ENCODE measurements around the gene NDRG3. TPM values are rescaled to one million over a fixed set of nuclear protein-coding genes. Genes with fewer than 3 reads are reported as not detected.

Gene NDRG3
- total RNA-seq, 1 experiment from 2014 or later: 33.6 TPM

DNA sequence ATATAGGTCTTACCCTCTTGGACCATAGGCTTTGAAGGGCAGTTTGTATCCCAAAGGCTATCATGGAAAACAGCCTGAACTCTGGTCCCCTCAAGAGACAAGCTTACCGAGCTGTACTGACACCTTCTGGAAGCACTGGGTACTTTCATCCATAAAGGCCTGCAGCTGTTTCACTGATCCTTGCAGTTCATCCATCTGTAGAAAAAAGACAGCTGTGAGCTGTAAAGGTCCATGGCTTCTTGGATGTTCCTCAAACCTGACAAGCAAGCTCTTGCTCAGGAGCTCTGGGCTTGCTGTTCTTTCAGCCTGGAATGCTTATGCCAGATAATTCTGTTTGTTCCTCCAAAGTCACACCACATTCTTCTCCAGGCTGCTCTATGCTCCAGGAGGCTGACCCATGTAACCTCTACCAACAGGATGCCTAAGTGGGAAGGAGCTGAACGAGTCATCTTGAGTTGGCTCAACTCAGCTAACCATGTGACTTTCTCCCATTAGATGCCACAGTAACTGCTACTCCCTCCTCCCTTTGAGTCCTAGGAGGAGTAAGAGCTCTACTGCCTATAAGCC, 8.8 kb upstream of the NDRG3 start:
- Histone ChIP-seq H3K4me1 (ENCODE audit: low read length) (peaks cover 23% of the 10 kb centered on the region), H4K20me1 (ENCODE audit: insufficient read depth, low read depth, low read length) (no peaks in the 10 kb centered on the region), H3K27me3 (ENCODE audit: low read length) (no peaks in the 10 kb centered on the region), H3K4me2 (ENCODE audit: low read depth, low read length, poor library complexity, severe bottlenecking) (no peak overlapping the region), H3K79me2 (ENCODE audit: low read length) (no peaks in the 10 kb centered on the region), H3K9me3 (ENCODE audit: low read length) (no peaks in the 10 kb centered on the region), H3K9ac (ENCODE audit: low read length) (no peak overlapping the region), H3K4me3 (ENCODE audit: low read length) (no peak overlapping the region), H2AFZ (ENCODE audit: low read length) (no peak overlapping the region), H3K9me2 (replicated peaks; ENCODE audit: insufficient read depth, low read length) (no peaks in the 10 kb centered on the region), H3K36me3 (ENCODE audit: insufficient read depth, low read length) (peaks cover 48% of the 10 kb centered on the region; the same call in 1 of the 2 replicates), H3K27ac (ENCODE audit: low read length) (no peak overlapping the region)
- peak; percentile 78 for DNase-seq

DNA sequence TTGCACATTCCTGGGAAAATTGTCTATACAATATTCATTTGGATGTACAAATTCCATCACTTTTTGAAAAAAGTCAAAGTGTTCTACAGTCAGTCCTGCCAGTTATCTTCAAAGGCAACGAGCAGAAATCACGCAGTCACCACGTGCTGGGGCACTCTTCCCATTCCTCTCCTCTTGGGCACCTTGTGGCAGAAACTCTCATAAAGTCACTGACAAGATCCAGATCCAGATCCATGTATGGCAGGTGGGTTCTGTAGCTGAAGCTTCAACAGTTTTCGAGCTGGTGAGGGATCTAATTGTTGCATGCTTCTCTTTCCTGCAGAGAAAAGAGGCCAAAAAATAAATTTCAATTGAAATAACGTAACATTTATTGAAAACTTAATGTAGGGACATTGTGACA, 6.7 kb upstream of the NDRG3 start:
- no peaks in the 10 kb centered on the region for H3K27me3 ChIP-seq (ENCODE audit: low read length)
- peaks cover 48% of the 10 kb centered on the region; the same call in 1 of the 2 replicates for H3K36me3 ChIP-seq (ENCODE audit: insufficient read depth, low read length)
- no peak for DNase-seq
- no peak overlapping the region for H2AFZ ChIP-seq (ENCODE audit: low read length)
- H3K79me2 ChIP-seq (ENCODE audit: low read length): no peaks in the 10 kb centered on the region
- peaks cover 12% of the 10 kb centered on the region for H3K4me1 ChIP-seq (ENCODE audit: low read length)
- H3K9me2 ChIP-seq (replicated peaks; ENCODE audit: insufficient read depth, low read length): no peaks in the 10 kb centered on the region
- no peak overlapping the region for H3K9ac ChIP-seq (ENCODE audit: low read length)
- H3K9me3 ChIP-seq (ENCODE audit: low read length): no peaks in the 10 kb centered on the region
- H3K4me2 ChIP-seq (ENCODE audit: low read depth, low read length, poor library complexity, severe bottlenecking): no peak overlapping the region
- no peak overlapping the region for H3K27ac ChIP-seq (ENCODE audit: low read length)
- no peak overlapping the region for H3K4me3 ChIP-seq (ENCODE audit: low read length)
- no peaks in the 10 kb centered on the region for H4K20me1 ChIP-seq (ENCODE audit: insufficient read depth, low read depth, low read length)

DNA sequence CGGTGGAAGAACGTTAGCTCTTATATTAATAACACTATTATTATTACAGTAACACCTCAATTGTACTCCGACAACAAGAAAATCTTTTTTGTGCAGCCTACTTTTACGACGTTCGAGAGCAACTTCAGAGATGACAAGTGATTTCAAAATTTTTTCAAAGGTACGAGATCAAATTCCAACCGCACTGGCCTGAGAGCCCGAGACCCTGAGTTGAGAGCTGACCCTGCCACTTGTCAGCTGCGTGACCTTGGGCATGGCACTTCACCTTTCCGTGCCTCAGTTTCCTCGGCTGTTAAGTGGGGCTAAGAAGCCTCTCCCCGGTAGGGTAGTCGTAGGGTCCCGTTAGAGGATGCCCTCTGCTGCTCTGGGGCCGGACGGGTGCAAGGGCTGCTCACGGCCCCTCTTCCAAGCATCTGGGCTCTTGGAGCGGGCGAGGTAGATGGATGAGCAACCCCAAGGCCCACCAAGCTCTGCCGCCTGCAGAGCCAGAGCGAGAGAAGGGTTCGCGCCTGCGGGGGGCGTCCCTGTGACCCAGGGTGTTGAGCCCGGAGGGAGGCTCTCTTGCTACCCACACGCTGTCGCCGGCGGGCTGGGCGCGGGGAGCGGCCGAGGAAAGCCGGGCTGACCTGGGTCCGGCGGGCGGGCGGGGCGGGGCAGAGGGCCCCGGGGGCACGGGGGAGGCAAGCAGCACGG, 510 bp downstream of the NDRG3 start:
- H3K4me3 ChIP-seq (ENCODE audit: low read length): peak overlapping the region; percentile 91
- H4K20me1 ChIP-seq (ENCODE audit: insufficient read depth, low read depth, low read length): no peaks in the 10 kb centered on the region
- no peaks in the 10 kb centered on the region for H3K27me3 ChIP-seq (ENCODE audit: low read length)
- peak overlapping the region; percentile 89 for H3K9ac ChIP-seq (ENCODE audit: low read length)
- peaks cover 44% of the 10 kb centered on the region for H3K79me2 ChIP-seq (ENCODE audit: low read length)
- DNase-seq: peak; percentile 75
- no peaks in the 10 kb centered on the region for H3K9me3 ChIP-seq (ENCODE audit: low read length)
- H3K36me3 ChIP-seq (ENCODE audit: insufficient read depth, low read length): 0 out of 2 replicates have a peak, but pooled peaks cover 2% of the 10 kb centered on the region
- H3K4me2 ChIP-seq (ENCODE audit: low read depth, low read length, poor library complexity, severe bottlenecking): peak overlapping the region; percentile 99
- H3K4me1 ChIP-seq (ENCODE audit: low read length): peaks cover 44% of the 10 kb centered on the region
- no peaks in the 10 kb centered on the region for H3K9me2 ChIP-seq (replicated peaks; ENCODE audit: insufficient read depth, low read length)
- H3K27ac ChIP-seq (ENCODE audit: low read length): no peak overlapping the region
- H2AFZ ChIP-seq (ENCODE audit: low read length): no peak overlapping the region

DNA sequence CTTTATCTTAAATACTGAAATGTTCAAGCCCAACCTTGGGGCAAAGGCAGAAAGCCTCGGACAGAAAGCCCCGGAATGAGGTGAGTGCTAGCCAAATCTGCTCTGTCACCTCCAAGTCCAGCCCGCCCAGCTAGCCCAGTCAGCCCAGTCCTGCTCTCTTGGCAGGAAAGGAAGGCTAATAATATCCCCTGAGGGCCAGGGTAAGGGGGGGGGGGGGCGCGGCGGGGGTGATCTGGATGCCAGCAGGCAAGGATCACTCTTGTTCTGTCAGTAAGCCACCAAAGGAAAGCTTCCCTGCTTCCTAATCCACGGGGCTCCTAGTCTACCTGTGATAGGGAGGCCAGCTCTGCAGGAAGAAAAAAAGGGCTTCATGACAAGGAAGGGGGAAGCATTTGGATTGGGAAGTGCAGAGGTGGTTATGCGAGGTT, 1.1 kb downstream of the NDRG3 start:
- no peaks in the 10 kb centered on the region for H3K9me2 ChIP-seq (replicated peaks; ENCODE audit: insufficient read depth, low read length)
- H3K9me3 ChIP-seq (ENCODE audit: low read length): no peaks in the 10 kb centered on the region
- DNase-seq: no peak
- no peaks in the 10 kb centered on the region for H3K27me3 ChIP-seq (ENCODE audit: low read length)
- peak overlapping the region; percentile 91 for H3K4me3 ChIP-seq (ENCODE audit: low read length)
- H3K4me2 ChIP-seq (ENCODE audit: low read depth, low read length, poor library complexity, severe bottlenecking): peak overlapping the region; percentile 99
- H2AFZ ChIP-seq (ENCODE audit: low read length): no peak overlapping the region
- no peaks in the 10 kb centered on the region for H4K20me1 ChIP-seq (ENCODE audit: insufficient read depth, low read depth, low read length)
- H3K27ac ChIP-seq (ENCODE audit: low read length): no peak overlapping the region
- peaks cover 49% of the 10 kb centered on the region for H3K79me2 ChIP-seq (ENCODE audit: low read length)
- H3K9ac ChIP-seq (ENCODE audit: low read length): peak overlapping the region; percentile 89
- H3K4me1 ChIP-seq (ENCODE audit: low read length): peaks cover 44% of the 10 kb centered on the region
- H3K36me3 ChIP-seq (ENCODE audit: insufficient read depth, low read length): no peaks in the 10 kb centered on the region

DNA sequence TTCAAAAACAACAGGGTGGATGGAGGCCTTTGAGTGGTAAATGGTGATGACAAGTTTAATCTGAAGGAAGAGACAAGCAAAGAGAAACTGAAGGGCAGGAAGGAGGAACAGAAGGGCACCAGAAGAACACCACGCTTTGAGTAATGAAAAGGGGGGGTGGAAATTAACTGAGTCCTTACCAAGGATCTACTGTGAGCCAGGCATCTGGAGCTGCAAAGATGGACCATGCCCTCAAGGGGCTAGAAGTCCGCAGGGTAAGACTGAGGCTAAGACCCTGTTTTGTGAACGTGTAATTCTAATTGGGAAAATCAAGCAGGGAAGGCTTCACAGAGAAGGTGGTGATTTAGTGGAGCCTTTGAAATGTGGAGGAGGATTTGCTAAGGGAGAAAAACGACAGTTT, 1.6 kb downstream of the NDRG3 start:
- Histone ChIP-seq H3K4me3 (ENCODE audit: low read length) (peak overlapping the region; percentile 91; the same call in 1 of the 2 replicates), H3K27me3 (ENCODE audit: low read length) (no peaks in the 10 kb centered on the region), H3K9me3 (ENCODE audit: low read length) (no peaks in the 10 kb centered on the region), H3K9me2 (replicated peaks; ENCODE audit: insufficient read depth, low read length) (no peaks in the 10 kb centered on the region), H3K4me2 (ENCODE audit: low read depth, low read length, poor library complexity, severe bottlenecking) (peak overlapping the region; percentile 99), H3K36me3 (ENCODE audit: insufficient read depth, low read length) (no peaks in the 10 kb centered on the region), H3K79me2 (ENCODE audit: low read length) (peaks cover 49% of the 10 kb centered on the region), H3K9ac (ENCODE audit: low read length) (no peak overlapping the region; the same call in 1 of the 2 replicates), H3K27ac (ENCODE audit: low read length) (no peak overlapping the region), H3K4me1 (ENCODE audit: low read length) (peaks cover 44% of the 10 kb centered on the region), H2AFZ (ENCODE audit: low read length) (no peak overlapping the region), H4K20me1 (ENCODE audit: insufficient read depth, low read depth, low read length) (no peaks in the 10 kb centered on the region)
- no peak for DNase-seq

DNA sequence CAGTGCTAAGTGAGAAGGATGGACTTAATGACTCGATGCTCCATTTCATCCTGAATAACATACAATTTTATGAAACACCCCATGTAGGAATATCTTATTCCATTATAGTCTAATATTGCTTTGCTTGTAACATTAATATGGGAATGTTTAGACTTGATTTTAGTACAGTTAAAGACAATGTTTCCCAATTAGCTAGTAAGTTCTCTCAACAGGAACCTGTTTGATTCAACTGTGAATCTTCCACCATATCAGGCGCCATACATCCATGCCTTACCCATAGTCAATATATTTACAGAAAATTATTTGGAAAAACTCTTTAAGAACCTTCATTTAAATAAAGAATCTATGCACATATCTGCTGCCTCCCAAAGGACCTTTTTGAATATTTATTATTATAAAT, 3.3 kb downstream of the NDRG3 start:
- no peaks in the 10 kb centered on the region for H3K27me3 ChIP-seq (ENCODE audit: low read length)
- H3K79me2 ChIP-seq (ENCODE audit: low read length): peaks cover 56% of the 10 kb centered on the region
- DNase-seq: no peak
- H3K4me3 ChIP-seq (ENCODE audit: low read length): no peak overlapping the region
- no peaks in the 10 kb centered on the region for H3K36me3 ChIP-seq (ENCODE audit: insufficient read depth, low read length)
- no peaks in the 10 kb centered on the region for H3K9me3 ChIP-seq (ENCODE audit: low read length)
- no peak overlapping the region for H3K27ac ChIP-seq (ENCODE audit: low read length)
- H4K20me1 ChIP-seq (ENCODE audit: insufficient read depth, low read depth, low read length): no peaks in the 10 kb centered on the region
- H2AFZ ChIP-seq (ENCODE audit: low read length): no peak overlapping the region
- peaks cover 44% of the 10 kb centered on the region for H3K4me1 ChIP-seq (ENCODE audit: low read length)
- no peaks in the 10 kb centered on the region for H3K9me2 ChIP-seq (replicated peaks; ENCODE audit: insufficient read depth, low read length)
- no peak overlapping the region for H3K9ac ChIP-seq (ENCODE audit: low read length)
- H3K4me2 ChIP-seq (ENCODE audit: low read depth, low read length, poor library complexity, severe bottlenecking): peak overlapping the region; percentile 17

DNA sequence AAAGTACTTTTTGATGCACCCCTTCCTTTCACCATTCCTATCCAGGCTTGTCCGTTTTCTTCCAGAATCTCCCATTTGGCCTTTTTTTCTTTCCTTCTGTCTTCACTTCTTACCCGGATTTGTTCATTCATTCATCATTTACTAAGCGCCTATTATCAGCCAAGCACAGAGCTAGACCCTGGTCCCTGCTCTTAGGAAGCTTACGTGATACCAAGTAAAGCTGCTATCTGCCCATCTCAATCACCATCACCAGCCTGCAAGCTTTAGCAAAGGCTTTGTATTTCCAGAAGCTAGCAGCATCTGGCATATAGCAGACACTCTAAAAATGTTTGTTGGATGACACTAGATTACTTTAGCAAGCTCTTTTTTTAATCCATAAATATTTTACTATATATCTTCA, 4.8 kb downstream of the NDRG3 start:
- Histone ChIP-seq H2AFZ (ENCODE audit: low read length) (no peak overlapping the region), H3K27ac (ENCODE audit: low read length) (no peak overlapping the region), H3K9ac (ENCODE audit: low read length) (no peak overlapping the region), H3K9me3 (ENCODE audit: low read length) (no peaks in the 10 kb centered on the region), H3K4me2 (ENCODE audit: low read depth, low read length, poor library complexity, severe bottlenecking) (peak overlapping the region; percentile 18), H3K4me1 (ENCODE audit: low read length) (peaks cover 38% of the 10 kb centered on the region), H3K9me2 (replicated peaks; ENCODE audit: insufficient read depth, low read length) (no peaks in the 10 kb centered on the region), H3K79me2 (ENCODE audit: low read length) (peaks cover 71% of the 10 kb centered on the region), H3K4me3 (ENCODE audit: low read length) (no peak overlapping the region), H4K20me1 (ENCODE audit: insufficient read depth, low read depth, low read length) (no peaks in the 10 kb centered on the region), H3K27me3 (ENCODE audit: low read length) (no peaks in the 10 kb centered on the region), H3K36me3 (ENCODE audit: insufficient read depth, low read length) (no peaks in the 10 kb centered on the region)
- DNase-seq: no peak

DNA sequence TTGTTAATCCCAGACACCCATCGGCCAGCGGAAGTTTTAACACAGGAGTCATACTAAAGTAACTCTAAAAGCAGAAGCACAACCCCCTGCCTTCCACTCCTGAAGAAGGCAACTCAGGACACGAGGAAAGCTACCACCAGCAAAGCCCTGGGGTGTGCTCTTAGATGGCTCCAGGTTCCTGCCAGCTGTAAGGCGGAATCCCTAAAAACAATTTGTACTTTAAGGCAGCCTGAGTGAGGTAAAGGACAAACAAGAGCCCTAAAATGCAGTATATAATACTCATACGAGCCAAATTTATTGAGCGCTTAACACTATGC, 8.7 kb downstream of the NDRG3 start:
- Histone ChIP-seq H3K4me3 (ENCODE audit: low read length) (no peak overlapping the region), H3K4me1 (ENCODE audit: low read length) (peaks cover 16% of the 10 kb centered on the region), H3K27ac (ENCODE audit: low read length) (no peak overlapping the region), H3K27me3 (ENCODE audit: low read length) (no peaks in the 10 kb centered on the region), H3K36me3 (ENCODE audit: insufficient read depth, low read length) (no peaks in the 10 kb centered on the region), H4K20me1 (ENCODE audit: insufficient read depth, low read depth, low read length) (no peaks in the 10 kb centered on the region), H3K9me3 (ENCODE audit: low read length) (no peaks in the 10 kb centered on the region), H3K79me2 (ENCODE audit: low read length) (peaks cover 73% of the 10 kb centered on the region), H3K9ac (ENCODE audit: low read length) (no peak overlapping the region), H3K4me2 (ENCODE audit: low read depth, low read length, poor library complexity, severe bottlenecking) (no peak overlapping the region), H2AFZ (ENCODE audit: low read length) (no peak overlapping the region), H3K9me2 (replicated peaks; ENCODE audit: insufficient read depth, low read length) (no peaks in the 10 kb centered on the region)
- no peak for DNase-seq

All from Karpas-422 (cell line).